ENCODE results near the gene DYRK3. TPM values are rescaled to one million over a fixed set of nuclear protein-coding genes. Genes with fewer than 3 reads are reported as not detected.

DYRK3 gene
- total RNA-seq (2014; rRNA removed; shearing (Covaris generic)) (9.7 and 9.8 TPM in 2 replicates), total RNA-seq (2022) (9.4 and 10.9 TPM in 2 replicates), Bru-seq, nascent RNA (percentile 56 among the genes with signal in this experiment), BruChase-seq, experiment 1, labeled RNA remaining after a 6-hour chase (percentile 63 among the genes with signal in this experiment), BruChase-seq, experiment 2, labeled RNA remaining after a 2-hour chase (percentile 72 among the genes with signal in this experiment)
- long read RNA-seq, partial matches to known transcripts = 0 of 8 reads
- long read RNA-seq, other reads (novel, unspliced or antisense) = 3 of 8 reads

GRCh38 chr1:206635080-206635977 lies at the start of gene DYRK3:
TSS of gene DYRK3 (plus strand) at chr1:206635536. CDS start at chr1:206635704, 168 bp downstream.
- intact Hi-C loops (cut with micrococcal nuclease; ENCODE audit: unreplicated experiment) = loop anchor here (2.0 kb wide), 1 partner anchor 91 kb away; no protein-coding TSS in a partner anchor
- TF ChIP-seq EZH2phosphoT487 (IDR thresholded peaks at IDR 0.05; ENCODE audit: borderline replicate concordance, low read depth, low read length) = no peak
- no peak; the same call in 1 of the 2 replicates for TF ChIP-seq CTCF (conservative IDR thresholded peaks at IDR 0.05; ENCODE audit: low read length)
- Histone ChIP-seq H3K27ac (ENCODE audit: low read depth, low read length, poor library complexity, severe bottlenecking) (peak within 1 kb of the TSS; percentile 26), H4K20me1 (ENCODE audit: insufficient read depth, low read length) (no peaks in the 10 kb centered on the region; the same call in 1 of the 2 replicates), H3K9me2 (ENCODE audit: insufficient read depth, low read length) (no peaks in the 10 kb centered on the region), H3K9me3 (ENCODE audit: low read length) (no peaks in the 10 kb centered on the region), H3K4me1 (ENCODE audit: insufficient read depth, low read length, poor library complexity, severe bottlenecking) (peaks cover 38% of the 10 kb centered on the region), H3K4me2 (ENCODE audit: low read length) (peak within 1 kb of the TSS; percentile 93), H3K79me2 (ENCODE audit: insufficient read depth, low read depth, low read length) (peaks cover 14% of the 10 kb centered on the region; the same call in 1 of the 2 replicates), H3K36me3 (ENCODE audit: insufficient read depth, low read length) (peaks cover 4% of the 10 kb centered on the region; the same call in 1 of the 2 replicates), H2AFZ (ENCODE audit: low read length) (peak within 1 kb of the TSS; percentile 78), H3K4me3 (ENCODE audit: low read depth, low read length, poor library complexity, severe bottlenecking) (peak within 1 kb of the TSS; percentile 83)
- DNase-seq (ENCODE audit: low spot score) = peak; percentile 94
- BruUV-seq (replicated peaks) = no TSS peak
- POLR2A ChIA-PET = interaction anchor here (0.6 to 2.7 kb wide), 15 partner anchors 8 to 1741 kb away, joined by 3 to 31 read pairs (median 4); partner anchors contain the start of gene EIF2D
- CTCF ChIA-PET (ENCODE audit: unreplicated experiment) = interaction anchor here (0.6 to 4.6 kb wide), 11 partner anchors 23 to 277 kb away, joined by 3 to 72 read pairs (median 6); partner anchors contain the start of gene EIF2D

GRCh38 chr1:206586501-206587445 lies 48.6 kb upstream of the DYRK3 start:
- Histone ChIP-seq H4K20me1 (ENCODE audit: insufficient read depth, low read length) (no peaks in the 10 kb centered on the region), H3K4me1 (ENCODE audit: insufficient read depth, low read length, poor library complexity, severe bottlenecking) (no peaks in the 10 kb centered on the region), H3K9me2 (ENCODE audit: insufficient read depth, low read length) (no peaks in the 10 kb centered on the region), H3K9me3 (ENCODE audit: low read length) (no peaks in the 10 kb centered on the region), H3K4me2 (ENCODE audit: low read length) (no peak overlapping the region), H3K4me3 (ENCODE audit: low read depth, low read length, poor library complexity, severe bottlenecking) (no peak overlapping the region), H3K79me2 (ENCODE audit: insufficient read depth, low read depth, low read length) (no peaks in the 10 kb centered on the region), H3K36me3 (ENCODE audit: insufficient read depth, low read length) (peaks cover 52% of the 10 kb centered on the region), H3K27ac (ENCODE audit: low read depth, low read length, poor library complexity, severe bottlenecking) (no peak overlapping the region), H2AFZ (ENCODE audit: low read length) (no peak overlapping the region)
- BruUV-seq (replicated peaks) = no TSS peak
- POLR2A ChIA-PET = interaction anchor here (0.6 kb wide), 2 partner anchors 92 to 124 kb away, joined by 3 to 4 read pairs; no protein-coding TSS in a partner anchor
- intact Hi-C loops (cut with micrococcal nuclease; ENCODE audit: unreplicated experiment) = no loop called here
- no peak for TF ChIP-seq CTCF (conservative IDR thresholded peaks at IDR 0.05; ENCODE audit: low read length)
- no peak for TF ChIP-seq EZH2phosphoT487 (IDR thresholded peaks at IDR 0.05; ENCODE audit: borderline replicate concordance, low read depth, low read length)
- CTCF ChIA-PET (ENCODE audit: unreplicated experiment) = interaction anchor here (0.7 kb wide), 1 partner anchor 117 kb away, joined by 3 read pairs; the partner anchor contains the start of gene IKBKE
- DNase-seq (ENCODE audit: low spot score) = no peak

Data from OCI-LY7 (cell line).